OCI-LY1 (cell line): Measurements from ENCODE around the gene QRFP.

Experiments
- EZH2 ChIP-seq: fragments of 200-600 bp; sonication (generic), shearing (Covaris generic); IDR thresholded peaks from 2 replicates; pipeline ENCODE4 v1.8.0; 2017; ENCODE audit warnings: borderline replicate concordance, mixed run types, mild to moderate bottlenecking, antibody characterized with exemption, low read length, moderate library complexity, mixed read lengths
- TF ChIP-seq, protein P1 (sequence below): fragments of 200-600 bp; sonication (generic), shearing (Covaris generic); IDR thresholded peaks from 2 replicates; pipeline ENCODE4 v1.5.1; 2017; ENCODE audit warnings: mild to moderate bottlenecking, antibody characterized with exemption, low read length, moderate library complexity, mixed read lengths

DNA sequence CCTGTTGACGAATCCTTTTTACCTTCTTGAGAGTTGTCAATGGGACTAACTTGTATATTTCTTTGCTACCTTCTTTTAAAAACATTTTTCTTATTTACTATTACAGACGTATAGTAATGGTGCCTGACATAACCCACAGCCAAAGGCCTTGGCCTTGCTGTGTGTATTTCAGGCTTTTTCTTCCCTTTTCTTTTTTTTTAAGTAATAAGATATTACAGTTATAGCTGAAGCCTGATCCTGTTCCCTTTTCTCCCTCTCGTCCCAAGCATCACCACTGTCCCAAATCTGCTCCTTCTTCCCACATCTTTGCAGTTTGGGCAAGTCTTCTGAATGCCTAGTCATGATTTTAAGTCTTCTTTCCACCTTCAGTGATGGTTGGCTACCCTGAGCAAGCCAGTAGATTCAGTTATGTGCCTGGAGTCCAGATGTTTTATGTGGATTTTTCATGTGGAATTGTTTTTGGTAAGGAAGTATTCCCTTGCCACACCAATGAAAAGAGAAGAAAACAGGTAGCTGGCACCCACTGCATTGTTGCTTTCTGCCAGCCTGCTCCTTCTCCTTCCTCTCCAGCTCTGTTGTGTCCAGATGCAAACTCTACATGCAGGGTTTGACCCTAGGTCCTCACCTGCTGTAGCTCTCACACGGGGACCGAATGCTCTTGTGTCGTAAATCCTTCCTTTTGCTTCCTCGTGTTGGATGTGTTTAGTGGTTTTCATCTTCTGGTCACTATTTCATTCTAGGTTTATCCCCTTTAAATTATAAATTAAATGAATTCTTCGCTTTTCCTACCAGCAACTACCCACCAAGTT, 35.0 kb downstream of the QRFP start:
- TF ChIP-seq, protein P1, sequence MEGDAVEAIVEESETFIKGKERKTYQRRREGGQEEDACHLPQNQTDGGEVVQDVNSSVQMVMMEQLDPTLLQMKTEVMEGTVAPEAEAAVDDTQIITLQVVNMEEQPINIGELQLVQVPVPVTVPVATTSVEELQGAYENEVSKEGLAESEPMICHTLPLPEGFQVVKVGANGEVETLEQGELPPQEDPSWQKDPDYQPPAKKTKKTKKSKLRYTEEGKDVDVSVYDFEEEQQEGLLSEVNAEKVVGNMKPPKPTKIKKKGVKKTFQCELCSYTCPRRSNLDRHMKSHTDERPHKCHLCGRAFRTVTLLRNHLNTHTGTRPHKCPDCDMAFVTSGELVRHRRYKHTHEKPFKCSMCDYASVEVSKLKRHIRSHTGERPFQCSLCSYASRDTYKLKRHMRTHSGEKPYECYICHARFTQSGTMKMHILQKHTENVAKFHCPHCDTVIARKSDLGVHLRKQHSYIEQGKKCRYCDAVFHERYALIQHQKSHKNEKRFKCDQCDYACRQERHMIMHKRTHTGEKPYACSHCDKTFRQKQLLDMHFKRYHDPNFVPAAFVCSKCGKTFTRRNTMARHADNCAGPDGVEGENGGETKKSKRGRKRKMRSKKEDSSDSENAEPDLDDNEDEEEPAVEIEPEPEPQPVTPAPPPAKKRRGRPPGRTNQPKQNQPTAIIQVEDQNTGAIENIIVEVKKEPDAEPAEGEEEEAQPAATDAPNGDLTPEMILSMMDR = no peak
- TF ChIP-seq EZH2 = no peak
